HG03066 (cell line): ENCODE results near the gene PAIP2B.
"Not testable (repeated sequence)": the region's sequence is repeated elsewhere in the genome, so short reads cannot be mapped to it uniquely, and the experiment has no call there.

Experiments used
- ATAC-seq: cut with Tn5 transposase; IDR thresholded peaks from one replicate; pipeline ENCODE4 v1.9.1; 2021; ENCODE audit warnings: low read depth; ENCODE audit not compliant: unreplicated experiment

PAIP2B gene

GRCh38 chr2:71223767-71224333 lies 3.1 kb downstream of the PAIP2B start:
- ATAC-seq = no peak

DNA sequence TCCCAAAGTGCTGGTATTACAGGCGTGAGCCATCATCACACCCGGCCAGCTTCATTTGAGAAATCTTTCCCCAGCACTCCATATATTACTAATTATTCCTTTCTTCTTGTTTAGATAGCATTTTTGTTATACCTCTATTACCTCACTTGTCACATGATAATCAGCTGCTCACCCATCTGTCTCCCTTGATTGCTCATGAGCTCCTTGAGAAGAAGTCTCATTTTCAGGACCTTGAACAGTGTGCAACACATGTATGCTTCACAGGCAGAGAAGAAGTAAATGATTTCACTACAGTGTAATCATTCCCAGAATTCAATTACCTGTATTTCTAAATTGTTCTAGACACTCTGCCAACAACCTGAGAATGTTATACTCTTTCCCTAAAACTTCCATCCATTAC lies 6.2 kb downstream of the PAIP2B start:
- ATAC-seq = no peak

DNA sequence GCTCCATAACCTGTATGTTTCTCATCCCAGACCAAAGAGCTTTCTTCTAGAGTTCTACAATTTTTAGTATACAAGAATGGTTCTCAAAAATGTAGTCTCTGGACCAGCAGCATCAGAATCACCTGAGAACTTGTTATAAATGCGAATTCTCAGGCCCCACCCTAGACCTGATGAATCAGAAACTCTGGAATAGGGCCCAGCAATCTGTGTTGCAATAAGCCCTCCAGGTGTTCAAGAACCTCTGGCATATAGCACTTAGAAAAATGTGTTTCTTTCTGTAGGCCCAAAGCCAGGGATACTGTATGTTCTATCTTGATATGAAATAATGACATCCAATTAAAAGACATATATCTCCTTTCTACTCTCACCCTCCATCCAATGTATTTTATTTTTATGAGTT lies 10.4 kb downstream of the PAIP2B start:
- no peak for ATAC-seq

GRCh38 chr2:71215447-71215846 lies 11.5 kb downstream of the PAIP2B start:
- ATAC-seq = no peak

- no peak for ATAC-seq
Measured at GRCh38 chr2:71212336-71212735, 14.6 kb downstream of the PAIP2B start.

GRCh38 chr2:71210292-71210691 lies 16.6 kb downstream of the PAIP2B start:
- no peak for ATAC-seq

GRCh38 chr2:71208756-71209155 lies 18.1 kb downstream of the PAIP2B start:
- no peak for ATAC-seq

DNA sequence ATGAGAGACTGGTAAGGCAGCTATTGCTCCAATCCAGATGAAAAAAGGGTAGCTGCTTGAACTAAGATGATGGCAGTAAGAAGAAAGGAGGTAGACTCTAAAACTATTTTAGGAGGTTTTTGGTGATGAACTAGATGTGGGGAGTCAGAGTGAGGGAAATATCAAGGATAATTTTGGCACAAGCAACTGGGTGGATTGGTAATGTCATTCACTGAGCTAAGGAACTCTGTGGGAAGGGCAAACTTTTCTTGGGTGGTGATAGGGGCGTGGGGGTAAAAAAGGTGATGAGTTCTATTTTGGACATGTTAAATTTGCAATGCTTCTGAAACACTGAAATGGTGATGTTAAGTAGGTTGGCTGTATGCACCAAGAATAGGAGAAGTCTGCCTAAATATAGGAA lies 19.3 kb downstream of the PAIP2B start:
- ATAC-seq = no peak

DNA sequence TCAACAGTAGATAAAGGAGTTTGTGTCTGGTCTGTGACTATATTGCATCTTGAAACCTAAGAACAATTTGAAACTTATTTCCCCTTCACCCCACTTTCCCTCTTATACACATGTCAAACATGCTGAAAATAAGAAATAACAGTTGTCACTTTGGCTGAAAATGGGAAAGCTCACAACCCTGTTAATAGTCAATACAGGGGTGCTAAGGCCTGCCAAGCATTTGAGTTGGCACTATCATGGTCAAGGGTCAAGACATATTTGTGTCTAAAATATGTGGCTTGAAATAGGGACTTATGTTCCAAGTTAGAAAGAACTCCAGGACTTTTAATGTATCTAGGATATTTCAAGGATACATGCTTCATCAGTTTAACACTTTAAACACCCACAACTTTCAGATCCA lies 20.6 kb downstream of the PAIP2B start:
- no peak for ATAC-seq

DNA sequence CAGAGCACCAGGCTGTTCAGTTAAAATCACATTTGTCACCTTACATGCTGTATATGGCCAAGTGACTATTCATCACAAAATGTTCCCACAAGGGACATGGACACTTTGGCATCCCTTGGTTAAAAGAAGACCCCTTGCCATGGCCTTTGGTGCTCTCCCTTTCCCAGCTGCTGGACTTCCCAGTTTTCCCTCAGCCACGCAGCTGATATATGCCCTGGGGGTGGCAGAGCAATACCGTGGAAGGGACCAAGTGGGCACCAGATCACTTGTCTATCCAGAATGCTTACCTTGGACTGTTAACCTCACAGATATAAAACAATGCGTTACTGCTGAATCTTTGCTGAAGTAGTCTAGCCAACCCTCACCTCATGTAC lies 35.3 kb downstream of the PAIP2B start:
- ATAC-seq = no peak

DNA sequence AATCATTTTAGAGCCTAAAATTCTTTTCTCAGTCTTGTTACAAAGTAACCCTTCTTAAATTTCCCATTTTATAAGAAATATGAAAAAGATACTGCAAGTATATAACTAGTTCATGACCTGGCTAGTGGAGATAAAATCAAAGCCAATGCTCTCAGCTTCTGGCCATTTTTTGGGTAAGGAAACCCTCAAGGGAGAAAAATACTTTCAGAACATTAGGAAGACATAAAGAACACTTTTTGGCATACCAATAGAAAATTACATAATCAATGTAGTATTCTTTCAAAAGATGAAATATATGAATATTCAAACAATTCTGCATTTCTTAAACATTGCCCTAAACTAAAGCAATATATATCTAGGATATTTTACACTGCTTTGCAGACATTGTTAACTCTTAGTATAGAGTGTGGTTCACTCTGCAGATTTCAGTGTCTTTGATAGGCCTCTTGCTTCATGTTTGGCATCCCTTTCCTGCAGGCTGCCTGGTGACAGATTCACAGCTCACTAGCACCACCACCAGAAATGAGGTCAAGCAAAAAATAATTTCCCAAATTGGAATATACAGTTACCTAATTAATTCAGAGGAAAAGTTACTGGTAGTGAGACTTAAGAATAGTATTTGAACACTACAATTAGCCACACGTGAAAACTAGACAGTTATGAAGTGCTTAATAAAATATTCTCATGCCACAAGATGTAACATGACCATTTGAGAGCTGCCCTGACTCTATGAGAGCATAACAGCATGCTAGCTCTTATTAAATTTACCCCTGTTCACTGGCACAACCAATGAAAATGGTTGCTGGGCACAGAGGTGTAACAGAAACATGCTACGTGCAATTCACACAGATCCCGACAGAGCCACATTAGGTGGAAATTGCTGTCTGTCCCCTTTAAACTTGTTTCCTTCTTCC lies 36.0 kb downstream of the PAIP2B start:
- ATAC-seq = no peak

DNA sequence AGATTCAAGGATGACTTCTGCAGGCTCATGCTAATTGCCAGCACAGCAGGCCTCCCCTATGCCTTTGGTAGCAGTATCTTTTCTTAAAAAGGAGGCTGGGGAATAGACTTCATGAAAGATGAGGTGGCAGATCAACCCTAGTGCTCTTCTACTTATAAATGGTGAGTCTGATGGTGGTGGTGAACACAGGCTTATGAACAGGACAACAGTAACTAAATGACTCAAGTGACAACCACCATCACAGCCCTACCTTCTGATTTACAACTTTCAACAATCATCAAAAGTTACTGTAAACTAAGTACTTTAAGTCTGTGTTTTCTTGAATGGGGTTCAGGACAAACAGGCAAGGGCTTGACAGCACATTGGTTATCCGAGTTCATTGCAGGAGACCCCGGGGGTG lies 39.3 kb downstream of the PAIP2B start:
- ATAC-seq = no peak

GRCh38 chr2:71186973-71187372 lies 39.9 kb downstream of the PAIP2B start:
- ATAC-seq = no peak

GRCh38 chr2:71183306-71184115 lies 43.4 kb downstream of the PAIP2B start:
- ATAC-seq = not testable (repeated sequence)

- no peak for ATAC-seq
Measured at GRCh38 chr2:71181316-71181715, 45.6 kb downstream of the PAIP2B start.

- ATAC-seq = not testable (repeated sequence)
Measured at GRCh38 chr2:71178836-71179235, 48.1 kb downstream of the PAIP2B start.

DNA sequence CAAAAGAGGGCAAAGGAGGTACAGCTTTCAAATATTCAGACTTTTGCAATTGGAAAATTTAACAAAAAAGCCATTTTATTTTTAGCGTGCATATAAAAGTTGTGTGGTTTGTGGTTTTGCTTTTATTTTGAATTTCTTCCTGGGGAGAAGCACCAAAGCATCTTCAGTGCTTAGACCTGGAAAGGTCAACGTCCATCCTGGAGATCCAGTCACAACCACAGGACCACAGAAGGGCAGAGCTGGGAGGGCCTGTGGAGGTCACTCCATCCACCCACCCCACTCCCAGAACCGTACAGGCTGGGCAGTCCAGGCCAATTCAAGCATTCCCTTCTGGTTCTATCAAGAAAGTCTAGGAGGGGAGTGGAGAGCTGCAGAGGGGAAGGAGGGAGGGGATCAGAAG lies 52.7 kb downstream of the PAIP2B start:
- no peak for ATAC-seq

DNA sequence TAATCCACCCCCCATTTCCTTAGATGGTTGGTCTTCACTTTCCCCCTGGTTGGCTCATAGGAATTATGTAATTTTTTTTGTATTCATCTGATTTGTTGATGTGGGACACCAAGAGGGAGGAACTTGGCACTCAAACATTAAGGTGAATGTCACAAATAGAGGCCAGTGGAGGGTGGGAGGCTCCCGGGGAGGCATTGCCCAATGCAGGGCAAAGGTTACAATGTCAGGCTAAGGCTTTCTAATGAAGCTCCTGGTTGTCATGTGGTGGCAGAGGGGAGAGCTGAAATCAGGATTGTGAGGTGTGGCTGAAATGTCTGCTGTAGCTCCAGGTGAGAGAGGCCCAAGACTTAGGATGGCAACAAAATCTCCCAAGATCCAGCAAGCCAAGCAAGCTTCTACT lies 53.8 kb downstream of the PAIP2B start:
- no peak for ATAC-seq

DNA sequence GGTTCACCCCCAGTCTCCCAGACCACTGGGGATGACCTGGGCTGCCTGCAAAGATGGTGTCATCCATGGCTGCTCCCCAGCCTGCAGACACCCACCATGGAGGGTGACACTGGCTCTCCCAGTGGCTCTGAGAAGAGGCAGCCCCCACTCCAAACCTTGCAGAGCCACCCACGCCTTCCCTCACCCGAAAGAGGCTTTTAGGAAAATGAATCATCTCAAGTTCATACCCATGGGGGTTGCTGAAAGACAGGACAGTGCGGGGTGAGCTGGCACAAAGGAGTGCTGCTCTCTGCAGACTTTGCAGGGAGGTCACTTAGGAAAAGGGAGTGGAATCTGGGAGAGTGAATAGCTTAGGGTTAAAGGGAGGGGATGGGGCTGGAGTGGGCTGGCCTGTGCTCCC lies 60.1 kb downstream of the PAIP2B start:
- ATAC-seq = no peak

DNA sequence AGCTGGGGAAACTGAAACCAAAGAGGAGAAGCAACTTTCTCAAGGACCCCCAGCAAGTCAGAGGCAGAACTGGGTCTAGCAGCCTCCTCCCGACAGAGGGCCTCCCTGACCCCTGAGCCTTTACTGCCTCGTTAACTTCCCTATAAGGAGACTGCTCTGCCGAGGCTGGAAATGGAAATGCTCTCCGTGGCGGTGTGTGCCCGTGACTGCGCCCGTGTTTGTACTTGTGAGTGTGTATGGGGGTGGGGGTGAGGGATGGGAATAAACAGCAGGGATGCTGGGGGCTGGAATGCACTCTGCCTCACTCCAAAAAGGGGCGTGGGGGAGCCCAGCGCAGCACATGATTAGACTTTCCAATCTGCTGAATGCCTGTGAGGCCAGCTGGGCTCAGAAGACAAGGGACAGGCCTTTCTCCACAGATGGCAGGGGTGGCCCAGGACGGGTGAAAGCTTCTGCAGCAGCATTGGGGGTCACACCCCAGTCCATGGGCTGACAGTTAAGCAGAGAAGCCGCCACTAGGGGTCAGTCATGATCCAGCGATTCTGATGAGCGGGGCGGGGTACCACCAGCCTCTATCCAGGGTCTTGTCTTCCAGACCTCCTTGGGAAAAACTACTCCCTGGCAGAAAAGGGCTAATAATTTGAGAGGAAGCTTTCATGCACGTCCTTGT lies 69.6 kb downstream of the PAIP2B start:
- ATAC-seq = no peak

DNA sequence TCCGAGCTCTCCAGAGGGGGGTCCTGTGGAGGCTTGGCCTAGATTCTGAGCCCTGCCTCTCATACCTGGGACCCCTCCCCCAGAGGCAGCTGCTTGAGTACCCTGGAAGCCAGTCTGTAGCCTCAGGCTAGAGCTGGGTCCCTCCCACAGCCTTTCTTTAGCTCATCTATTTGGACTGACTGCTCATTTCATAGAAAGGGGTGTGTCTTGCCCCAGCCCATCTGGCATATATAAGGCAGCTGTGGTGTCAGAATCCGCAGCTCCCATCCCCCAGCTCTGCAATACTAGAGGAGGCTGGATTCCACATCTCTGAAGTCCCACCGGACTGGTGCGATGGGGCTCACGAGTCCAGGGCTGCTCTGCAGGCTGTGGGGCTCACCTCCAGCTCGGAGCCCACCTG lies 70.3 kb downstream of the PAIP2B start:
- no peak for ATAC-seq
